ENCODE measurements around the gene MSL1. TPM values are rescaled to one million over a fixed set of nuclear protein-coding genes. Genes with fewer than 3 reads are reported as not detected.

The MSL1 gene
- total RNA-seq, 1 donor from 2014 or later: 59.3 TPM

- DNase-seq (ENCODE audit: low read depth): no peak
- no peak for TF ChIP-seq CTCF (conservative IDR thresholded peaks at IDR 0.05; ENCODE audit: low read depth, low read length)
- no peak overlapping the region for H3K4me3 ChIP-seq (ENCODE audit: low read depth, low read length)
Observed at GRCh38 chr17:40106760-40107521, 14.8 kb upstream of the MSL1 start.

- peak overlapping the region; percentile 34 for H3K4me3 ChIP-seq (ENCODE audit: low read depth, low read length)
- TF ChIP-seq CTCF (conservative IDR thresholded peaks at IDR 0.05; ENCODE audit: low read depth, low read length): no peak
- DNase-seq (ENCODE audit: low read depth): no peak
Observed at GRCh38 chr17:40107522-40108174, 14.1 kb upstream of the MSL1 start.

- TF ChIP-seq CTCF (conservative IDR thresholded peaks at IDR 0.05; ENCODE audit: low read depth, low read length): peak; percentile 29
- no peak overlapping the region for H3K4me3 ChIP-seq (ENCODE audit: low read depth, low read length)
- no peak for DNase-seq (ENCODE audit: low read depth)
Observed at GRCh38 chr17:40108970-40109824, 12.6 kb upstream of the MSL1 start.

- no peak overlapping the region for H3K4me3 ChIP-seq (ENCODE audit: low read depth, low read length)
- TF ChIP-seq CTCF (conservative IDR thresholded peaks at IDR 0.05; ENCODE audit: low read depth, low read length): no peak
Observed at GRCh38 chr17:40110026-40110845, 11.5 kb upstream of the MSL1 start.

GRCh38 chr17:40111221-40112128 lies 10.3 kb upstream of the MSL1 start:
- peak; percentile 77 for TF ChIP-seq CTCF (conservative IDR thresholded peaks at IDR 0.05; ENCODE audit: low read depth, low read length)
- no peak for DNase-seq (ENCODE audit: low read depth)
- peak overlapping the region; percentile 19 for H3K4me3 ChIP-seq (ENCODE audit: low read depth, low read length)

More at GRCh38 chr17:40110026-40110845, 11.5 kb upstream of the MSL1 start:
- no peak for DNase-seq (ENCODE audit: low read depth)
